Upper lobe of left lung (tissue), 4 donors: ENCODE results near the gene GNG7.

Experiments used
- EP300 ChIP-seq, 4 donors: sonication (generic); formaldehyde crosslinking; IDR thresholded peaks; one replicate each; pipeline ENCODE4 v1.5.1; 2017; ENCODE audit warnings: antibody characterized with exemption in 4 of 4, control low read depth in 2 of 4
- TF ChIP-seq, protein P1 (sequence below), 6 experiments: fragments of 450-650 bp in 4 of 6; fragments of 200-600 bp in 2 of 6; sonication (generic) in 2 of 6; IDR thresholded peaks; one replicate each; pipeline ENCODE4 v1.5.1; 2016 to 2019; ENCODE audit warnings: antibody characterized with exemption in 6 of 6

- TF ChIP-seq, protein P1, sequence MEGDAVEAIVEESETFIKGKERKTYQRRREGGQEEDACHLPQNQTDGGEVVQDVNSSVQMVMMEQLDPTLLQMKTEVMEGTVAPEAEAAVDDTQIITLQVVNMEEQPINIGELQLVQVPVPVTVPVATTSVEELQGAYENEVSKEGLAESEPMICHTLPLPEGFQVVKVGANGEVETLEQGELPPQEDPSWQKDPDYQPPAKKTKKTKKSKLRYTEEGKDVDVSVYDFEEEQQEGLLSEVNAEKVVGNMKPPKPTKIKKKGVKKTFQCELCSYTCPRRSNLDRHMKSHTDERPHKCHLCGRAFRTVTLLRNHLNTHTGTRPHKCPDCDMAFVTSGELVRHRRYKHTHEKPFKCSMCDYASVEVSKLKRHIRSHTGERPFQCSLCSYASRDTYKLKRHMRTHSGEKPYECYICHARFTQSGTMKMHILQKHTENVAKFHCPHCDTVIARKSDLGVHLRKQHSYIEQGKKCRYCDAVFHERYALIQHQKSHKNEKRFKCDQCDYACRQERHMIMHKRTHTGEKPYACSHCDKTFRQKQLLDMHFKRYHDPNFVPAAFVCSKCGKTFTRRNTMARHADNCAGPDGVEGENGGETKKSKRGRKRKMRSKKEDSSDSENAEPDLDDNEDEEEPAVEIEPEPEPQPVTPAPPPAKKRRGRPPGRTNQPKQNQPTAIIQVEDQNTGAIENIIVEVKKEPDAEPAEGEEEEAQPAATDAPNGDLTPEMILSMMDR (IDR thresholded peaks at IDR 0.05), result no peak
- TF ChIP-seq EP300 (IDR thresholded peaks at IDR 0.05), result no peak
Measured at GRCh38 chr19:2503521-2504109, 198.9 kb downstream of the GNG7 start.
